GM12875 (cell line): ENCODE measurements around the gene CRYBG2.
"Not testable (repeated sequence)": the region's sequence is repeated elsewhere in the genome, so short reads cannot be mapped to it uniquely, and the experiment has no call there.

ENCODE experiments used
- H3K4me3 ChIP-seq: one replicate; pipeline ENCODE4 v1.5.1; 2011; ENCODE audit warnings: low read depth, low read length, control low read depth
- TF ChIP-seq, protein P1 (sequence below): IDR thresholded peaks from 2 replicates; pipeline ENCODE4 v1.5.1; 2011; ENCODE audit warnings: low read depth, mild to moderate bottlenecking, control low read depth, inconsistent platforms, low read length, moderate library complexity, borderline replicate concordance; ENCODE audit not compliant: insufficient read depth

Gene CRYBG2

DNA sequence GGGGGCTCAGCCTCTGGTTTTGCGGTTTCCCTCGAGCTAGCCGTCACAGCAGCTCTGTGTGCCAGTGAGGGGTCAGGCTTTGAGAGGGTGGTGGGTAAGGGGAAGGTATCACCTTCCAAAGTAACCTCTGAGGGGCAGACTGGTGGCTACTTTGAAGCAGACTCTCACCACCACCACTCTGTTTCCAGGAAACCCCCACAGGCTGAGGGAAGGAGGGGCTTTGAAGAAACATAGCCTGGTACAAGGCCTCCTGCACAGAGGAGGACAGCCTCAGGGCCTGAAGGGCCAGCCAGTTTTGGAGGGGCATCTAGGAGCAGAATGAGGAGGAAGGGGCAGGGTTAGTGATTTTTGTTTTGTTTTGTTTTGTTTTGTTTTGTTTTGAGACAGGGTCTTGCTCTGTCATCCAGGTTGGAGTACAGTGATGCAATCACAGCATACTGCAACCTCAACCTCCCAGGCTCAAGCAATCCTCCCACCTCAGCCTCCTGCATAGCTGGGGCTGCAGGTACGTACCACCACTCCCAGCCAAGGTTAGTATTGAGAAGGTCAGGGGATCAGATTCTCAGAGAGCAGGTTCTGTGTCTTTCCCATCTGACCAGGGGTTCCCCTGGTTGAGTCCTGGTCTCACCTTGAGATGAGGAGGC is 35.8 kb upstream of the CRYBG2 start:
- TF ChIP-seq, protein P1, sequence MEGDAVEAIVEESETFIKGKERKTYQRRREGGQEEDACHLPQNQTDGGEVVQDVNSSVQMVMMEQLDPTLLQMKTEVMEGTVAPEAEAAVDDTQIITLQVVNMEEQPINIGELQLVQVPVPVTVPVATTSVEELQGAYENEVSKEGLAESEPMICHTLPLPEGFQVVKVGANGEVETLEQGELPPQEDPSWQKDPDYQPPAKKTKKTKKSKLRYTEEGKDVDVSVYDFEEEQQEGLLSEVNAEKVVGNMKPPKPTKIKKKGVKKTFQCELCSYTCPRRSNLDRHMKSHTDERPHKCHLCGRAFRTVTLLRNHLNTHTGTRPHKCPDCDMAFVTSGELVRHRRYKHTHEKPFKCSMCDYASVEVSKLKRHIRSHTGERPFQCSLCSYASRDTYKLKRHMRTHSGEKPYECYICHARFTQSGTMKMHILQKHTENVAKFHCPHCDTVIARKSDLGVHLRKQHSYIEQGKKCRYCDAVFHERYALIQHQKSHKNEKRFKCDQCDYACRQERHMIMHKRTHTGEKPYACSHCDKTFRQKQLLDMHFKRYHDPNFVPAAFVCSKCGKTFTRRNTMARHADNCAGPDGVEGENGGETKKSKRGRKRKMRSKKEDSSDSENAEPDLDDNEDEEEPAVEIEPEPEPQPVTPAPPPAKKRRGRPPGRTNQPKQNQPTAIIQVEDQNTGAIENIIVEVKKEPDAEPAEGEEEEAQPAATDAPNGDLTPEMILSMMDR, result no peak
- no peak overlapping the region for H3K4me3 ChIP-seq

DNA sequence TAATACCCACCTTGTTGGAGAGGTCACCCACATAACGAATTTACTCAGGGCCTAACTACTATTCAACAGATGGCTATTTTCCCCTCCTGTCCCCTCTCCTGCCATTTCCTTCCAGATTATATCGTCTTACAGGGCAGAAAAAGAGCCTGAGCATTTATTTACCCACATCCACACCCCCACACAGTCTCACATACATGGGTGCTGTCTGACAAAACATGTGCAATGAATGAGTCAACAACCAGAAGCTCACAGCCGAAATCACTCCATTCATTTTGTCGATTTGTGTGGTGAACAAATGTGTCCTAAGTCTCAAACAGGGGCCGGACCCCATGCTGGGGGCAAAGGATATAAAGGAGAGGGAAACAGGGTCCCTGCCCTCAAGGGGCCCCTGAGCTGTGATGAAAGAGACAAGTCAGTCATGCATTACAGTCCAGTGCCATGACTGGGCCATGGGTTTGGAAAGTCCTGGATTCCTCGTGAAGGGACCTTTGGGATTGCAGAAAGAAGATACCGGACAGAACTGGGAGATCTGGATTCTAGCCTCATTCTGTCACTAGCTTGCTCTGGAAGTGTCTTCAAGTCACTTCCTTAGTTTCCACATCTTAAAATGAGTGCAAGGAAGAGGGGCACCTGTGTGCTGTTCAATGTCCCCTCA is 35.0 kb upstream of the CRYBG2 start:
- no peak overlapping the region for H3K4me3 ChIP-seq
- TF ChIP-seq, protein P1, result no peak

DNA sequence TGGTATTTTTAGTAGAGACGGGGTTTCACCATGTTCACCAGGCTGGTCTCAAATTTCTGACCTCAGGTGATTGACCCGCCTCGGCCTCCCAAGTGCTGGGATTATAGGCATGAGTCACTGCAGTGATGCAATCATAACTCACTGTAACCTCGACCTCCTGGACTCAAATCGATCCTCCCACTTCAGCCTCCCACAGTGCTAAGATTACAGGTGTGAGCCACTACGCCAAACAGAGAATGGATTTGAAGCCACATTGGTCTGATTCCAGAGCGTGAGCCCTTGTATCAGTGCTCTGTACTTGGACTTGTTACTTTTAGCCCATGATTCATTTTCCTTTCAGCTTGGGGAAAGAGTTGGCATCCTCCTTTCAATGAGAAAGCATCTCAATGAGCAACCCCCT is 33.5 kb upstream of the CRYBG2 start:
- H3K4me3 ChIP-seq, result no peak overlapping the region
- TF ChIP-seq, protein P1, result no peak

DNA sequence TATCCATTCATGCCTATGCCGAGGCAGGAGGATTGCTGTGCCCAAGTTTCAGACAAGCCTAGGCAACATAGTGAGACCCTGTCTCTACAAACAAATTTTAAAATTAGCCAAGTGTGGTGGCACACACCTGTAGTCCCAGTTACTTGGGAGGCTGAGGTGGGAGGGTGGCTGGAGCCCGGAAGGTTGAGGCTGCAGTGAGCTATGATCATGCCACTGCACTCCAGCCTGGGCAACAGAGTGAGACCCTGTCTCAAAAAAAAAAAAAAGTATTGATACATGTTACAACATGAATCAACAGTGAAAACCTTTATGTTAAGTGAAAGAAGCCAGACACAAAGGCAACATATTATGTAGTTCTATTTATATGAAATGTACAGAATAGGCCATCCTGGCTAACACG is 31.1 kb upstream of the CRYBG2 start:
- H3K4me3 ChIP-seq, result not testable (repeated sequence)

DNA sequence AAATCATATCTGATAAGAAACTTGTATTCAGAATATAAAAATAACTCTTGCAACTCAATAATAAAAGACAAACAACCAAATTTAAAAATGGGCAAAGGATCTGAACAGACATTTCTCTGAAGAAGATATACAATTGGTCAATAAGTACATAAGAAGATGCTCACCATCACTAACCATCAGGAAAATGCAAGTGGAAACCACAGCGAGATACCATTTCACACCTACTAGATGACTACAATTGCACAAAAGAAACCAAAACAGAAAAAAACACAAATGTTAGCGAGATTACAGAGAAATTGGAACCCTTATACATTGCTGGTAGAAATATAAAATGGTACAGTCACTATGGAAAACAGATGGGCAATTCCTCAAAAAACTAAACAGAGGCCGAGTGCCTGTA is 30.1 kb upstream of the CRYBG2 start:
- TF ChIP-seq, protein P1, result no peak
- H3K4me3 ChIP-seq, result no peak overlapping the region

GRCh38 chr1:26378879-26379251 is 24.9 kb upstream of the CRYBG2 start:
- no peak overlapping the region for H3K4me3 ChIP-seq
- TF ChIP-seq, protein P1, result no peak

- H3K4me3 ChIP-seq, result no peak overlapping the region
- TF ChIP-seq, protein P1, result no peak
These were observed 24.4 kb upstream of the CRYBG2 start for GRCh38 chr1:26378088-26378878.
